HEK293 (cell line): ENCODE data around the gene MARCHF10.

Experiments used
- EGR2 ChIP-seq: fragments of 450-650 bp; formaldehyde crosslinking; IDR thresholded peaks from 2 replicates; pipeline ENCODE4 v1.5.1; 2016; ENCODE audit warnings: low read depth, missing biosample characterization, missing genetic modification characterization
- FEZF1 ChIP-seq: fragments of 450-650 bp; formaldehyde crosslinking; IDR thresholded peaks from 2 replicates; pipeline ENCODE4 v1.5.1; 2016; ENCODE audit warnings: missing biosample characterization, missing genetic modification characterization
- GLIS1 ChIP-seq: fragments of 450-650 bp; formaldehyde crosslinking; IDR thresholded peaks from 2 replicates; pipeline ENCODE4 v1.5.1; 2016; ENCODE audit warnings: missing biosample characterization, missing genetic modification characterization
- HOXC10 ChIP-seq: sonication (generic); formaldehyde crosslinking; IDR thresholded peaks from 2 replicates; pipeline ENCODE4 v1.8.1; 2023; ENCODE audit warnings: mild to moderate bottlenecking, missing genetic modification reagents
- IKZF3 ChIP-seq: fragments of 450-650 bp; IDR thresholded peaks from 2 replicates; pipeline ENCODE4 v1.5.0; 2018; ENCODE audit warnings: missing biosample characterization, mild to moderate bottlenecking, missing genetic modification characterization, moderate library complexity
- MEIS1 ChIP-seq: sonication (generic); formaldehyde crosslinking; IDR thresholded peaks from 2 replicates; pipeline ENCODE4 v1.8.1; 2022; ENCODE audit warnings: missing genetic modification reagents, mild to moderate bottlenecking, borderline replicate concordance
- OSR2 ChIP-seq: fragments of 450-650 bp; formaldehyde crosslinking; IDR thresholded peaks from 2 replicates; pipeline ENCODE4 v1.5.1; 2016; ENCODE audit warnings: missing biosample characterization, missing genetic modification characterization
- SP3 ChIP-seq: fragments of 450-650 bp; formaldehyde crosslinking; IDR thresholded peaks from 2 replicates; pipeline ENCODE4 v1.5.1; 2016; ENCODE audit warnings: missing biosample characterization, missing genetic modification characterization
- TCF7L2 ChIP-seq: IDR thresholded peaks from 2 replicates; pipeline ENCODE4 v1.6.1; 2011; ENCODE audit warnings: low read depth, mild to moderate bottlenecking, inconsistent platforms, low read length, moderate library complexity, borderline replicate concordance
- ZBTB26 ChIP-seq: fragments of 450-650 bp; formaldehyde crosslinking; optimal IDR thresholded peaks from 2 replicates; pipeline ENCODE3; 2016; ENCODE audit warnings: missing biosample characterization, mild to moderate bottlenecking, missing genetic modification characterization
- ZBTB8A ChIP-seq: fragments of 450-650 bp; formaldehyde crosslinking; IDR thresholded peaks from 2 replicates; pipeline ENCODE4 v1.5.1; 2016; ENCODE audit warnings: missing biosample characterization, missing genetic modification characterization
- ZFP37 ChIP-seq: fragments of 450-650 bp; formaldehyde crosslinking; IDR thresholded peaks from 2 replicates; pipeline ENCODE4 v1.5.1; 2016; ENCODE audit warnings: missing biosample characterization, missing genetic modification characterization
- ZNF112 ChIP-seq: fragments of 450-650 bp; formaldehyde crosslinking; IDR thresholded peaks from 2 replicates; pipeline ENCODE4 v1.5.0; 2017; ENCODE audit warnings: missing biosample characterization, missing genetic modification characterization
- ZNF121 ChIP-seq: fragments of 450-650 bp; formaldehyde crosslinking; IDR thresholded peaks from 2 replicates; pipeline ENCODE4 v1.5.1; 2016; ENCODE audit warnings: missing biosample characterization, missing genetic modification characterization
- ZNF169 ChIP-seq: fragments of 450-650 bp; formaldehyde crosslinking; IDR thresholded peaks from 2 replicates; pipeline ENCODE4 v1.5.1; 2016; ENCODE audit warnings: missing biosample characterization, missing genetic modification characterization
- ZNF26 ChIP-seq: fragments of 450-650 bp; formaldehyde crosslinking; IDR thresholded peaks from 2 replicates; pipeline ENCODE4 v1.5.1; 2016; ENCODE audit warnings: missing biosample characterization, missing genetic modification characterization
- ZNF324 ChIP-seq: fragments of 450-650 bp; formaldehyde crosslinking; IDR thresholded peaks from 2 replicates; pipeline ENCODE4 v1.5.1; 2016; ENCODE audit warnings: missing biosample characterization, missing genetic modification characterization
- ZNF391 ChIP-seq: fragments of 450-650 bp; formaldehyde crosslinking; IDR thresholded peaks from 2 replicates; pipeline ENCODE4 v1.5.1; 2016; ENCODE audit warnings: low read depth, missing biosample characterization, missing genetic modification characterization, borderline replicate concordance
- ZNF555 ChIP-seq: fragments of 450-650 bp; formaldehyde crosslinking; conservative IDR thresholded peaks from 2 replicates; pipeline ENCODE4 v1.5.1; 2017; ENCODE audit warnings: missing biosample characterization, mild to moderate bottlenecking, missing genetic modification characterization, inconsistent platforms
- ZNF596 ChIP-seq: fragments of 450-650 bp; IDR thresholded peaks from 2 replicates; pipeline ENCODE4 v1.5.0; 2018; ENCODE audit warnings: missing biosample characterization, mild to moderate bottlenecking, missing genetic modification characterization, moderate library complexity
- ZNF600 ChIP-seq: fragments of 450-650 bp; formaldehyde crosslinking; IDR thresholded peaks from 2 replicates; pipeline ENCODE4 v1.5.1; 2016; ENCODE audit warnings: missing biosample characterization, missing genetic modification characterization
- ZNF701 ChIP-seq: fragments of 450-650 bp; formaldehyde crosslinking; IDR thresholded peaks from 2 replicates; pipeline ENCODE4 v1.5.1; 2016; ENCODE audit warnings: missing biosample characterization, missing genetic modification characterization
- ZNF768 ChIP-seq: fragments of 450-650 bp; formaldehyde crosslinking; IDR thresholded peaks from 2 replicates; pipeline ENCODE4 v1.5.1; 2018; ENCODE audit warnings: missing biosample characterization, mild to moderate bottlenecking, missing genetic modification characterization
- ZNF776 ChIP-seq: fragments of 450-650 bp; formaldehyde crosslinking; IDR thresholded peaks from 2 replicates; pipeline ENCODE4 v1.5.0; 2017; ENCODE audit warnings: missing biosample characterization, missing genetic modification characterization, borderline replicate concordance
- ZNF777 ChIP-seq: fragments of 450-650 bp; formaldehyde crosslinking; IDR thresholded peaks from 2 replicates; pipeline ENCODE4 v1.5.1; 2017; ENCODE audit warnings: missing biosample characterization, missing genetic modification characterization, borderline replicate concordance
- ZXDB ChIP-seq: fragments of 450-650 bp; formaldehyde crosslinking; IDR thresholded peaks from 2 replicates; pipeline ENCODE4 v1.5.1; 2016; ENCODE audit warnings: missing biosample characterization, missing genetic modification characterization
- TF ChIP-seq, protein P1 (sequence below): fragments of 450-650 bp; formaldehyde crosslinking; IDR thresholded peaks from 2 replicates; pipeline ENCODE4 v1.5.1; 2017; ENCODE audit warnings: missing biosample characterization, missing genetic modification characterization
- TF ChIP-seq, protein P2 (sequence below): fragments of 450-650 bp; formaldehyde crosslinking; IDR thresholded peaks from 2 replicates; pipeline ENCODE4 v1.5.1; 2017; ENCODE audit warnings: missing biosample characterization, missing genetic modification characterization
- TF ChIP-seq, protein P3 (sequence below): fragments of 450-650 bp; formaldehyde crosslinking; IDR thresholded peaks from 2 replicates; pipeline ENCODE4 v1.5.1; 2016; ENCODE audit warnings: missing biosample characterization, missing genetic modification characterization
- TF ChIP-seq, protein P4 (sequence below): fragments of 450-650 bp; formaldehyde crosslinking; IDR thresholded peaks from 2 replicates; pipeline ENCODE4 v1.5.1; 2016; ENCODE audit warnings: missing biosample characterization, missing genetic modification characterization

The MARCHF10 gene

GRCh38 chr17:62652251-62653001, 155.7 kb downstream of the MARCHF10 start (continued):
- TF ChIP-seq ZNF324 (tag by site-specific recombination), result no peak
- peak; percentile 7; the same call in 1 of the 2 replicates for TF ChIP-seq SP3
- no peak for TF ChIP-seq ZNF26 (tag by site-specific recombination)
- no peak for TF ChIP-seq ZNF169
- peak; percentile 75; the same call in 1 of the 2 replicates for TF ChIP-seq IKZF3 (tag by site-specific recombination)
- peak; percentile 51 for TF ChIP-seq ZBTB8A (tag by site-specific recombination)
- no peak for TF ChIP-seq ZNF596 (tag by site-specific recombination)
- TF ChIP-seq TCF7L2, result no peak
- no peak for TF ChIP-seq ZNF391
- no peak for TF ChIP-seq ZNF555 (tag by site-specific recombination)
- TF ChIP-seq ZNF777 (tag by site-specific recombination), result peak; percentile 79
- no peak for TF ChIP-seq ZNF776 (tag by site-specific recombination)
- TF ChIP-seq ZXDB (tag by site-specific recombination), result peak; percentile 50; the same call in 1 of the 2 replicates
- TF ChIP-seq HOXC10 (CRISPR knock-in tag), result no peak
- peak; percentile 92 for TF ChIP-seq ZNF600 (tag by site-specific recombination)
- TF ChIP-seq FEZF1, result peak; percentile 47
- TF ChIP-seq, protein P1, sequence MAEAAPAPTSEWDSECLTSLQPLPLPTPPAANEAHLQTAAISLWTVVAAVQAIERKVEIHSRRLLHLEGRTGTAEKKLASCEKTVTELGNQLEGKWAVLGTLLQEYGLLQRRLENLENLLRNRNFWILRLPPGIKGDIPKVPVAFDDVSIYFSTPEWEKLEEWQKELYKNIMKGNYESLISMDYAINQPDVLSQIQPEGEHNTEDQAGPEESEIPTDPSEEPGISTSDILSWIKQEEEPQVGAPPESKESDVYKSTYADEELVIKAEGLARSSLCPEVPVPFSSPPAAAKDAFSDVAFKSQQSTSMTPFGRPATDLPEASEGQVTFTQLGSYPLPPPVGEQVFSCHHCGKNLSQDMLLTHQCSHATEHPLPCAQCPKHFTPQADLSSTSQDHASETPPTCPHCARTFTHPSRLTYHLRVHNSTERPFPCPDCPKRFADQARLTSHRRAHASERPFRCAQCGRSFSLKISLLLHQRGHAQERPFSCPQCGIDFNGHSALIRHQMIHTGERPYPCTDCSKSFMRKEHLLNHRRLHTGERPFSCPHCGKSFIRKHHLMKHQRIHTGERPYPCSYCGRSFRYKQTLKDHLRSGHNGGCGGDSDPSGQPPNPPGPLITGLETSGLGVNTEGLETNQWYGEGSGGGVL (tag by site-specific recombination), result peak; percentile 80
- no peak for TF ChIP-seq ZNF112 (tag by site-specific recombination)
- no peak for TF ChIP-seq MEIS1 (CRISPR knock-in tag)
- peak; percentile 23 for TF ChIP-seq ZBTB26 (tag by site-specific recombination)
- no peak for TF ChIP-seq ZNF121 (tag by site-specific recombination)
- TF ChIP-seq, protein P2, sequence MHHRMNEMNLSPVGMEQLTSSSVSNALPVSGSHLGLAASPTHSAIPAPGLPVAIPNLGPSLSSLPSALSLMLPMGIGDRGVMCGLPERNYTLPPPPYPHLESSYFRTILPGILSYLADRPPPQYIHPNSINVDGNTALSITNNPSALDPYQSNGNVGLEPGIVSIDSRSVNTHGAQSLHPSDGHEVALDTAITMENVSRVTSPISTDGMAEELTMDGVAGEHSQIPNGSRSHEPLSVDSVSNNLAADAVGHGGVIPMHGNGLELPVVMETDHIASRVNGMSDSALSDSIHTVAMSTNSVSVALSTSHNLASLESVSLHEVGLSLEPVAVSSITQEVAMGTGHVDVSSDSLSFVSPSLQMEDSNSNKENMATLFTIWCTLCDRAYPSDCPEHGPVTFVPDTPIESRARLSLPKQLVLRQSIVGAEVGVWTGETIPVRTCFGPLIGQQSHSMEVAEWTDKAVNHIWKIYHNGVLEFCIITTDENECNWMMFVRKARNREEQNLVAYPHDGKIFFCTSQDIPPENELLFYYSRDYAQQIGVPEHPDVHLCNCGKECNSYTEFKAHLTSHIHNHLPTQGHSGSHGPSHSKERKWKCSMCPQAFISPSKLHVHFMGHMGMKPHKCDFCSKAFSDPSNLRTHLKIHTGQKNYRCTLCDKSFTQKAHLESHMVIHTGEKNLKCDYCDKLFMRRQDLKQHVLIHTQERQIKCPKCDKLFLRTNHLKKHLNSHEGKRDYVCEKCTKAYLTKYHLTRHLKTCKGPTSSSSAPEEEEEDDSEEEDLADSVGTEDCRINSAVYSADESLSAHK (tag by site-specific recombination), result no peak
- peak; percentile 71 for TF ChIP-seq GLIS1 (tag by site-specific recombination)
- 0 out of 2 replicates have a peak, but pooled peaks have one; percentile 54 for TF ChIP-seq ZNF701 (tag by site-specific recombination)
- TF ChIP-seq ZFP37 (tag by site-specific recombination), result no peak
- TF ChIP-seq EGR2 (tag by site-specific recombination), result 0 out of 2 replicates have a peak, but pooled peaks have one; percentile 18
- no peak for TF ChIP-seq ZNF768 (tag by site-specific recombination)
- TF ChIP-seq OSR2 (tag by site-specific recombination), result no peak
- TF ChIP-seq, protein P3, sequence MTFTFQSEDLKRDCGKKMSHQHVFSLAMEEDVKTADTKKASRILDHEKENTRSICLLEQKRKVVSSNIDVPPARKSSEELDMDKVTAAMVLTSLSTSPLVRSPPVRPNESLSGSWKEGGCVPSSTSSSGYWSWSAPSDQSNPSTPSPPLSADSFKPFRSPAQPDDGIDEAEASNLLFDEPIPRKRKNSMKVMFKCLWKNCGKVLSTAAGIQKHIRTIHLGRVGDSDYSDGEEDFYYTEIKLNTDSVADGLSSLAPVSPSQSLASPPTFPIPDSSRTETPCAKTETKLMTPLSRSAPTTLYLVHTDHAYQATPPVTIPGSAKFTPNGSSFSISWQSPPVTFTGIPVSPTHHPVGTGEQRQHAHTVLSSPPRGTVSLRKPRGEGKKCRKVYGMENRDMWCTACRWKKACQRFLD (tag by site-specific recombination), result no peak
- TF ChIP-seq, protein P4, sequence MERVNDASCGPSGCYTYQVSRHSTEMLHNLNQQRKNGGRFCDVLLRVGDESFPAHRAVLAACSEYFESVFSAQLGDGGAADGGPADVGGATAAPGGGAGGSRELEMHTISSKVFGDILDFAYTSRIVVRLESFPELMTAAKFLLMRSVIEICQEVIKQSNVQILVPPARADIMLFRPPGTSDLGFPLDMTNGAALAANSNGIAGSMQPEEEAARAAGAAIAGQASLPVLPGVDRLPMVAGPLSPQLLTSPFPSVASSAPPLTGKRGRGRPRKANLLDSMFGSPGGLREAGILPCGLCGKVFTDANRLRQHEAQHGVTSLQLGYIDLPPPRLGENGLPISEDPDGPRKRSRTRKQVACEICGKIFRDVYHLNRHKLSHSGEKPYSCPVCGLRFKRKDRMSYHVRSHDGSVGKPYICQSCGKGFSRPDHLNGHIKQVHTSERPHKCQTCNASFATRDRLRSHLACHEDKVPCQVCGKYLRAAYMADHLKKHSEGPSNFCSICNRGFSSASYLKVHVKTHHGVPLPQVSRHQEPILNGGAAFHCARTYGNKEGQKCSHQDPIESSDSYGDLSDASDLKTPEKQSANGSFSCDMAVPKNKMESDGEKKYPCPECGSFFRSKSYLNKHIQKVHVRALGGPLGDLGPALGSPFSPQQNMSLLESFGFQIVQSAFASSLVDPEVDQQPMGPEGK (tag by site-specific recombination), result peak; percentile 50; the same call in 1 of the 2 replicates
